Stimulated activated CD8-positive, alpha-beta memory T cell treated with anti-CD3 and anti-CD28 coated beads, Interleukin-4, amount 100 ng/mL, for 48 hours (primary cell): Measurements from ENCODE around the gene NADK2.
"Not testable (repeated sequence)": the region's sequence is repeated elsewhere in the genome, so short reads cannot be mapped to it uniquely, and the experiment has no call there.

Source experiments
- DNase-seq: peaks from one replicate; pipeline ENCODE4 v3.0.0-alpha.2; 2020

Gene NADK2, protein sequence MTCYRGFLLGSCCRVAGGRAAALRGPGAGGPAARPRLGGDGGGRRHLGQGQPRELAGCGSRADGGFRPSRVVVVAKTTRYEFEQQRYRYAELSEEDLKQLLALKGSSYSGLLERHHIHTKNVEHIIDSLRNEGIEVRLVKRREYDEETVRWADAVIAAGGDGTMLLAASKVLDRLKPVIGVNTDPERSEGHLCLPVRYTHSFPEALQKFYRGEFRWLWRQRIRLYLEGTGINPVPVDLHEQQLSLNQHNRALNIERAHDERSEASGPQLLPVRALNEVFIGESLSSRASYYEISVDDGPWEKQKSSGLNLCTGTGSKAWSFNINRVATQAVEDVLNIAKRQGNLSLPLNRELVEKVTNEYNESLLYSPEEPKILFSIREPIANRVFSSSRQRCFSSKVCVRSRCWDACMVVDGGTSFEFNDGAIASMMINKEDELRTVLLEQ

GRCh38 chr5:36241631-36242533 lies at the start of gene NADK2:
TSS of gene NADK2 (minus strand) at chr5:36241925. CDS start at chr5:36241798, 127 bp downstream.
- peak; percentile 90 for DNase-seq

DNA sequence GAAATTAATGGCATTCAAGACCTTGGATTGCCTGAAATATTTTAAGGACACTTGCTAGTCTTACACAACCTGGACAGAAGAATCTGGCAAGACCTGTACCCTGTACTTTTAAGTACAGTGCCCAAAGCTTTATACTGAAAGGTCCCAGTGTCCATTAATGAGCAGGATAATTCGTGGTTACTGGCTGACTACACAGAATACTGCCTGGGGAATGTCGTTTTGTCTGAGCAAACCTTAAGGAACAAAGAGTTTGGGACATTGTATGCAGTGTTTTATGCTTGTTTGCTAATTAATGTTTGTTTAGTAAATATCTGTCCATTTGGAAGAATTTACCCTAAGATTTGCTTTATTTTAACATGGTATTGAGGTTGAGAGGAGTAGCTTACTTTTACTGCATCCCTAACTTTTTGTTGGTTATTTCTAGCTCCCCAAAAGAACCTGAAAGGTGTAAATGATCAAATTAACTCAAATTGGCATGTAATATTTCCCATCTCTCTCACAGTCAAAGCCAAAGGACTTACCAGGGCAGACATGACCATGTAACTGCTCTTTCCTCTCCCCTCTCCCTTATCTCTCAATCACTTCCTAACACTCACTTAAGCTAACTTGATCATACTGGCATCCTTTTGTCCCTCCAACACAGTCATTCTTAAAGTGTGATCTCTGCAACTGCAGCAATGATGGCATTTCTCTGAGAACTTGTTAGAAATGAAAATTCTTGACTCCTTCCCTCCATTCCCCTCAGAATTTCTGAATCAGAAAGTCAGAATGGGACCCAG lies 44.3 kb upstream of the NADK2 start:
- no peak for DNase-seq

DNA sequence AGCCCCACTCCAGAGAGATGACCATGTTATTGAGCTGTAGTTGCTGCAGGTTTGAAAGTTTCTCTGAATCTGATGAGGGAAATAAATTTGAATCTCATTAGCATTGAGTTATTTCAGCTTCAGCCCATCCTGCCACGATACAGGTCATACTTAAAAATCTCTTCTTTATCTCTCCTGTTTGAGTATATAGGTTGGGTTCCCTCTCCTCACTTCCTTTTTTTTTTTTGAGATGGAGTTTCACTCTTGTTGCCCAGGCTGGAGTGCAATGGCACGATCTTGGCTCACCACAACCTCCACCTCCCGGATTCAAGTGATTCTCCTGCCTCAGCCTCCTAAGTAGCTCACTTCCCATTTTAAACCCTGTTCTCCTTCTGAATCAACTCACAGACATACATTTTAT lies 42.0 kb upstream of the NADK2 start:
- DNase-seq = not testable (repeated sequence)

DNA sequence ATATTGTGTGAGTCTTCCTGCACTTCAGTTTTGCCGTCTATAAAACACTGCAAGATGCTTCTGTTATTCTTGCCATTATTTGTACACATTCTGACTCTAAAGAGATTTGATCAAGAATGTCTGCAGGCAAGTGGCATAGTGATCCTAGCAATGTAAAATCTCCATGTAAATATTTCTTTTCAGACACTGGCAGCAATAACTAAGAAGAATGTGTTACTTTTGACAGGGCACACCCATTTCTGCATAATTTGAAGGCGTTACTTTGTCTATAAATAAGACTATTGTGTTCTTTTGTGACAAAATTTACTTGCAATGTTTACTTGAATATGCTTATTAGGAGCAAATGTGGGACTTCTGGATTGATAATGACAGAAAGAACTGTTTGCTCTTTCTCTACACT lies 39.9 kb upstream of the NADK2 start:
- no peak for DNase-seq

- DNase-seq = no peak
Observed at GRCh38 chr5:36279054-36279698, 37.5 kb upstream of the NADK2 start.

DNA sequence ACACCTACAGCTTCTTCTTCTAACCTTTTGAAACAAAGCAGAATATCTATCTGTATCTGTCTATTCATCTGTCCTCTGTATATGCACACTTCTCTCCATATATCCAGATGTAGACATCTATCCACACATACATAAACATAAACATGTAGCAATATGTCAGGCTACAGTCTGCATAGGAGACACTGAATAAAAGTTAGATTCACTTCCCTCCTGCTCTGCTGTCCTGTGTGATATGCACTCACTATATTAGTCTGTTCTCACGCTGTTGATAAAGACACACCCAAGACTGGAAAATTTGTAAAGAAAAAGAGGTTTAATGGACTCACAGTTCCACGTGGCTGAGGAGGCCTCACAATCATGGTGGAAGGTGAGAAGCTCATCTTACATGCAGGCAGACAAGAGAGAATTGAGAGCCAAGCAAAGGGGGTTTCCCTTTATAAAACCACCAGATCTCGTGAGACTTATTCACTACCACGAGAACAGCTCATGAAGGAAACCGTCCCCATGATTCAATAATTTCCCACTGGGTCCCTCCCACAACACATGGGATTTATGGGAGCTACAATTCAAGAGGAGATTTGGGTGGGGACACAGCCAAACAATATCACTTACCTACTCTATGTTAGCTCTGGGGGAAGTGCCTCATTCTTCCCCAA lies 35.9 kb upstream of the NADK2 start:
- no peak for DNase-seq

DNA sequence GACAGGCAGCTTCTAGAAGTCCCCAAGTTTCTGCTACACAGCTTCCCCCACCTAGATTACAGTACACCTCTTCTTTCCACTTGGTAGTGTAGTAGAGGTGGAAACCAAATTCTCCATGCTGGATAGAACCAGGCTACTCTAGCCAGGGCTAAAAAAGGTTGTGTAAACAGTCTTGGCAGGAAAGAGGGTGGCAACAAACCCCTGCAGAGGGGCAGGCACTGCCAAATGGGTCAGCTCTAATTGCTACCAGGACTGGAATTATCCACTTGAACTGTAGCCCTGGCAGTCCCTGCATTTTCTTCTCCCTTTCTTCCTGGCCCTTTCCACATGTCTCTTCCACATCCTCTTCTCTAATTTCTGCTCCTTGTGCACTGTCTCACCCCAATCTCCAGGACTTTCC lies 35.1 kb upstream of the NADK2 start:
- DNase-seq = no peak

GRCh38 chr5:36273809-36274526 lies 32.2 kb upstream of the NADK2 start:
- no peak for DNase-seq

DNA sequence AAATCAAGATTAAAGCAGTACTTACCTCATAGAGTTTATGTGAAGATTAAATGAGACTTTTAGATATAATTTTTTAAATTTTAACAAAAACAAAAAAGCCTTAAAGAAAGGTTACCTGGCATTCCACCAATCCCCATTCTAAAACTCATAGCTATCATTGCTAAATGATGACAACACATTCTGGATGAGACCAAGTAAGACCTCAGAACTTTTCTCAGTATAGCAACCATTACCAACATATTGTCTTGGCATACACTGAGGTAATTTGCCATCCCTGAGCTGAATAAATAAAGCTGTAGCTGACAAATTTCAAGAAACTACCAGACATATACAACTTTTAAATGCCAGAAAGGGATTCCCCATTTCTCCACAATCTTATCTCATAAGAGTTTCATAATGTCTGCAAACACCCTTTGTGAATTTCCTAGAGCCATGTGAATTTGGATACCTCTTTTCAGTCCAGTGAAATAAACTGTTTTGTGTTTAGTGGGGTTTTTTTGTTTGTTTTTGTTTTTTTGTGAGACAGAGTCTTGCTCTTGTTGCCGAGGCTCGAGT lies 30.5 kb upstream of the NADK2 start:
- DNase-seq = no peak

- DNase-seq = no peak
Observed at GRCh38 chr5:36270876-36271575, 29.3 kb upstream of the NADK2 start.

DNA sequence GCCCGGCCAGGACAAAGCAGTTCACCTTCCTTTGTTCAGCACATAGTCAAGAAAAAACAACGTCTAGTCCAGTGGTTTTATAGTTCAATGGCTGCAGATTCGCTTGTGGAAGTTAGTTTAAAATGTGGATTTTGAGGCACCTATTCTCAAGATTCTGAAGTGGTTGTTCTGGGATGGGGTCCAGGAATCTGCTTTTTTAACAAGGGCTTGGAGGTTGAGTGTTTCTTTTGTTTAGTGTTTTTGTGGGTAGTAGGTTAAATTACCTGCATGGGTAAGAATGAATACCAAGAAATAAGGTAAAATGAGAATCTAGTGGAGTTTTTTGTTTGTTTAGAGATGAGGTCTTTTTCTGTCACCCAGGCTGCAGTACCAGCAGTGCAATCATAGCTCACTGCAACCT lies 28.4 kb upstream of the NADK2 start:
- DNase-seq = no peak

- DNase-seq = no peak
Observed at GRCh38 chr5:36269478-36269877, 27.8 kb upstream of the NADK2 start.

GRCh38 chr5:36267905-36268304 lies 26.2 kb upstream of the NADK2 start:
- no peak for DNase-seq

GRCh38 chr5:36264202-36264760 lies 22.6 kb upstream of the NADK2 start:
- no peak for DNase-seq

GRCh38 chr5:36261186-36261585 lies 19.5 kb upstream of the NADK2 start:
- DNase-seq = no peak

DNA sequence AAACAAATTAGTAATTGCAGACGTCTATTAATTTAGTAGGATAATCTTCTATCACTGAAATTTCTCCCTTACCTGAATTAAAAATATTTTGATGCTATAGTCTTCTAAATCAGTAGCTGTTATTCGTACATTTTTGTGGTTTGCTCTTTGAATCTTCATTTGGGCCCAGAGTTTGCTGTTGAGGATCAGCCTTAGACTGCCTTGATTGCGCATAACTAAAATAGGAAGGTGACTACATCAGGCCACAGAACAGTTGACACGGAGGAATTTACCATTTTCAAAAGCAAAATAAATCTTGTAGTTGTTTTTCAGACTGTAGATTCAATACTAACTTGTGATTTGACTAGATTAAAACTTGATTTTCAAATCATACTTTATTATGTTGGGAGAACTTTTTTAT lies 11.8 kb upstream of the NADK2 start:
- DNase-seq = no peak

GRCh38 chr5:36252722-36253365 lies 11.1 kb upstream of the NADK2 start:
- no peak for DNase-seq

GRCh38 chr5:36251218-36251617 lies 9.5 kb upstream of the NADK2 start:
- DNase-seq = no peak

DNA sequence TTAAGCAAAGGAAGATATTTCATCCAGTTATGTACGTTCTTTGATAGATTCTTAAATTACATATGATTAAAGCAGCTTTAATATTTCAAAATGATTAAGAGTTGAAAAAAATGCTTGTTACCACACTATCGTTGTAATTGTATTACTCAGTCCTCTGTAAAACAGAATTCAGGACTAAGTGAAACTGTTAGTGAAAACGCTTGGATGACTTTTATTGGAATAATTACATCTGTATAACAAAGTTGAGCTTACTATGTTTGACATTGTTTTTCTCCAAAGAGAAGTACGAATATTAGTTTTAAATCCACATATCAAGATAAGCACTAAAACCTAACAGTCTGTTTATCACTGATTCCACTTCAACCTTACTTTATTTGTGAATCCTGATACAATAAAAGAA lies 8.7 kb upstream of the NADK2 start:
- no peak for DNase-seq
